Natural killer cell (primary cell): ENCODE measurements around the gene TRIM36. TPM values are rescaled to one million over a fixed set of nuclear protein-coding genes. Genes with fewer than 3 reads are reported as not detected.

Source experiments
- ATAC-seq, 3 donors: fragments of 150-1000 bp in 2 of 3; fragments of 200-7000 bp in 1 of 3; cut with Tn5 transposase; 1 replicate in 1 of 3; 2 replicates in 2 of 3; pipeline ENCODE4 v1.10.0; 2021; ENCODE audit warnings: mild to moderate bottlenecking in 2 of 3, moderate library complexity in 2 of 3
- DNase-seq, 2 donors: peaks; one replicate each; pipeline versions ENCODE4 v3.0.0 to v3.0.0-alpha.2; 2013 to 2021; ENCODE audit warnings: mixed read lengths in 1 of 2
- H3K27ac ChIP-seq: one replicate; pipeline ENCODE4 v1.5.1; 2013; ENCODE audit warnings: mild to moderate bottlenecking, low read length
- H3K27me3 ChIP-seq: one replicate; pipeline ENCODE4 v1.6.1; 2013; ENCODE audit warnings: low read length; ENCODE audit not compliant: control insufficient read depth, insufficient read depth
- H3K36me3 ChIP-seq: one replicate; pipeline ENCODE4 v1.6.1; 2013; ENCODE audit warnings: low read length; ENCODE audit not compliant: control insufficient read depth, insufficient read depth
- H3K4me1 ChIP-seq: one replicate; pipeline ENCODE4 v1.6.1; 2013; ENCODE audit warnings: low read length; ENCODE audit not compliant: control insufficient read depth, insufficient read depth
- H3K4me3 ChIP-seq: one replicate; pipeline ENCODE4 v1.5.1; 2013; ENCODE audit warnings: low read length
- H3K9me3 ChIP-seq: one replicate; pipeline ENCODE4 v1.6.1; 2013; ENCODE audit warnings: low read length; ENCODE audit not compliant: control insufficient read depth, insufficient read depth
- H3K27ac Mint-ChIP-seq, 2 donors: one replicate each; pipeline ENCODE4 v1.8.0; 2022; ENCODE audit warnings: mild to moderate bottlenecking in 2 of 2, mixed read lengths in 2 of 2, moderate library complexity in 1 of 2
- H3K27me3 Mint-ChIP-seq, 2 donors: one replicate each; pipeline ENCODE4 v1.8.0; 2022; ENCODE audit warnings: low read depth in 2 of 2, mixed read lengths in 2 of 2
- H3K36me3 Mint-ChIP-seq: one replicate; pipeline ENCODE4 v1.8.0; 2022; ENCODE audit warnings: mixed read lengths
- H3K4me1 Mint-ChIP-seq, 2 donors: one replicate each; pipeline ENCODE4 v1.8.0; 2022; ENCODE audit warnings: mixed read lengths in 2 of 2
- H3K4me3 Mint-ChIP-seq: one replicate; pipeline ENCODE4 v1.8.0; 2022; ENCODE audit warnings: mild to moderate bottlenecking, moderate library complexity, mixed read lengths
- H3K9me3 Mint-ChIP-seq, 2 donors: one replicate each; pipeline ENCODE4 v1.8.0; 2022; ENCODE audit warnings: mixed read lengths in 2 of 2
- CTCF ChIP-seq: fragments of 200-600 bp; IDR thresholded peaks from one replicate; pipeline ENCODE4 v1.8.0; 2022; ENCODE audit warnings: antibody characterized with exemption
- WGBS: methylation state at CpG from one replicate; pipeline ENCODE4 v1.1.7; 2013; ENCODE audit warnings: missing lambda C conversion rate; ENCODE audit not compliant: insufficient coverage; 5-methylcytosine and 5-hydroxymethylcytosine counted together
- intact Hi-C: fragments of 100-400 bp; cut with micrococcal nuclease; formaldehyde crosslinking; loops from one replicate; pipeline ENCODE4 v1.14.2; 2022
- total RNA-seq, 4 donors: library from RNA; stranded (reverse); fragments of 120-200 nt in 1 of 4; gene quantifications; one replicate each; pipeline versions ENCODE4 v1.2.3 to v1.2.4, GENCODE V29; 2013 to 2022

TRIM36 gene
- total RNA-seq, 3 donors from 2014 or later (not counting 1 experiment from before 2014, with no cell fraction given), result 0.25 to 1.2 (median 0.38) TPM

- Mint-ChIP-seq H3K36me3 (peaks cover 5% of the 10 kb centered on the region), H3K27ac (no peak overlapping the region), H3K4me1 (no peaks in the 10 kb centered on the region), H3K4me3 (no peak overlapping the region), H3K9me3 (peaks cover 3% of the 10 kb centered on the region in 2 donors), H3K27me3 (peaks cover 13 to 22% of the 10 kb centered on the region in 2 donors)
- Histone ChIP-seq H3K27me3 (peaks cover 2% of the 10 kb centered on the region), H3K36me3 (no peaks in the 10 kb centered on the region), H3K4me3 (no peak overlapping the region), H3K27ac (no peak overlapping the region), H3K4me1 (no peaks in the 10 kb centered on the region), H3K9me3 (peaks cover 3% of the 10 kb centered on the region)
- TF ChIP-seq CTCF, result no peak
- no peak for DNase-seq
- ATAC-seq, result no peak
- WGBS, result 86% methylated on average over 3 of the region's 5 CpGs
- intact Hi-C loops, result no loop called here
These were observed 22.7 kb downstream of the TRIM36 start for GRCh38 chr5:115147052-115147451.

DNA sequence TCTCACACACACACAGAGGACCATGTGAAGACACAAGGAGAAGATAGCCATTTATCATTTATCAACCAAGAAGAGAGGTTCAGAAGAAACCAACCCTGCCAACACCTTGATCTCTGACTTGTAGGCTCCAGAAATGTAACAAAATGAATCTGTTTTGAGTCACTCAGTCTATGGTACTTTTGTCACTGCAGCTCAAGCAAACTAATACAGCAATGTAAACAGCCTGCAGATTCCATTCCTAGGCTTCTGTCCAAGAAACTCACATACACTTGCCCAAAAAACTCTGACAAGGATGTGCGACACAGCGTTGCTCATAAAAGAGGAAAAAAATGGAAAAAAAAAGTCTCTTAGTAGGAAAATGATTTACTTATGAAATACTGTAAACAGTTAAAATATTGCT is 33.4 kb downstream of the TRIM36 start:
- TF ChIP-seq CTCF, result no peak
- no peaks in the 10 kb centered on the region for H3K36me3 ChIP-seq
- intact Hi-C loops, result no loop called here
- Mint-ChIP-seq H3K36me3 (no peaks in the 10 kb centered on the region), H3K27ac (no peak overlapping the region), H3K4me3 (no peak overlapping the region), H3K9me3 (no peaks in the 10 kb centered on the region), H3K27me3 (peaks cover 24 to 41% of the 10 kb centered on the region in 2 donors), H3K4me1 (peaks cover 0 to 10% of the 10 kb centered on the region in 2 donors)
- no peak overlapping the region for H3K4me3 ChIP-seq
- no peak for DNase-seq
- no peak for ATAC-seq
- H3K27ac ChIP-seq, result no peak overlapping the region
- no peaks in the 10 kb centered on the region for H3K4me1 ChIP-seq
- whole genome bisulfite sequencing, result no CpG with 5 or more reads among the region's 2 CpGs
- H3K27me3 ChIP-seq, result peaks cover 16% of the 10 kb centered on the region
- no peaks in the 10 kb centered on the region for H3K9me3 ChIP-seq

GRCh38 chr5:115132465-115132864 is 37.2 kb downstream of the TRIM36 start:
- TF ChIP-seq CTCF, result no peak
- no peak for ATAC-seq
- DNase-seq, result no peak
- H3K27ac Mint-ChIP-seq, result no peak overlapping the region
- Histone ChIP-seq H3K36me3 (no peaks in the 10 kb centered on the region), H3K27ac (no peak overlapping the region), H3K27me3 (peaks cover 8% of the 10 kb centered on the region), H3K4me1 (no peaks in the 10 kb centered on the region), H3K9me3 (no peaks in the 10 kb centered on the region), H3K4me3 (no peak overlapping the region)
- intact Hi-C loops, result no loop called here
- no peak overlapping the region for H3K4me3 Mint-ChIP-seq
- H3K36me3 Mint-ChIP-seq, result no peaks in the 10 kb centered on the region
- peaks cover 12 to 21% of the 10 kb centered on the region in 2 donors for H3K27me3 Mint-ChIP-seq
- 5% methylated on average over 2 of the region's 2 CpGs for WGBS
- peaks cover 8 to 19% of the 10 kb centered on the region in 2 donors for H3K4me1 Mint-ChIP-seq
- no peaks in the 10 kb centered on the region for H3K9me3 Mint-ChIP-seq

GRCh38 chr5:115126303-115126702 is 43.4 kb downstream of the TRIM36 start:
- Mint-ChIP-seq H3K4me3 (no peak overlapping the region), H3K36me3 (no peaks in the 10 kb centered on the region), H3K27me3 (peaks cover 0 to 4% of the 10 kb centered on the region in 2 donors), H3K4me1 (peaks cover 8% of the 10 kb centered on the region in 2 donors), H3K27ac (no peak overlapping the region), H3K9me3 (no peaks in the 10 kb centered on the region)
- DNase-seq, result no peak
- Histone ChIP-seq H3K27ac (no peak overlapping the region), H3K9me3 (no peaks in the 10 kb centered on the region), H3K27me3 (no peaks in the 10 kb centered on the region), H3K36me3 (no peaks in the 10 kb centered on the region), H3K4me3 (no peak overlapping the region), H3K4me1 (no peaks in the 10 kb centered on the region)
- intact Hi-C loops, result no loop called here
- WGBS, result 86% methylated on average over 5 of the region's 5 CpGs
- no peak for TF ChIP-seq CTCF
- no peak for ATAC-seq
